ENCODE results near the gene SLC22A25.
A peak's percentile ranks its signal among the peaks of the same experiment; 100 is the strongest.

Gene SLC22A25

GRCh38 chr11:63229815-63230214 lies 13.6 kb downstream of the SLC22A25 start:
- no peak for DNase-seq

- DNase-seq, result no peak
Measured at GRCh38 chr11:63227521-63228107, 15.8 kb downstream of the SLC22A25 start.

- no peak for DNase-seq
Measured at GRCh38 chr11:63226488-63227114, 16.8 kb downstream of the SLC22A25 start.

GRCh38 chr11:63214093-63214492 lies 29.3 kb downstream of the SLC22A25 start:
- no peak for DNase-seq

GRCh38 chr11:63212742-63213141 lies 30.7 kb downstream of the SLC22A25 start:
- peak in 1 of 2 experiments; percentile 11 for DNase-seq

GRCh38 chr11:63210111-63210510 lies 33.3 kb downstream of the SLC22A25 start:
- no peak for DNase-seq

All from NCI-H446 (cell line).